K562 (cell line): Measurements from ENCODE around the gene PPIH.

Source experiments
- CBX3 ChIP-seq, 2 experiments: IDR thresholded peaks; 1 replicate in 1 of 2; 2 replicates in 1 of 2; pipeline ENCODE4 v1.6.1; 2012; ENCODE audit warnings: inconsistent platforms in 2 of 2, low read length in 2 of 2, borderline replicate concordance in 1 of 2, control low read depth in 1 of 2
- CTCF ChIP-seq, 3 experiments: IDR thresholded peaks in 2 of 3; conservative IDR thresholded peaks in 1 of 3; 2 replicates each; pipeline ENCODE4 v1.5.1; 2011 to 2012; ENCODE audit warnings: low read length in 3 of 3, mild to moderate bottlenecking in 3 of 3, control low read depth in 2 of 3, improper control_type of control experiment in 1 of 3, inconsistent platforms in 1 of 3, low read depth in 1 of 3, mixed read lengths in 1 of 3, moderate library complexity in 1 of 3; ENCODE audit not compliant: insufficient read depth in 2 of 3
- ETS2 ChIP-seq: IDR thresholded peaks from 2 replicates; pipeline ENCODE4 v1.6.1; 2016; ENCODE audit warnings: borderline replicate concordance, missing genetic modification characterization, mild to moderate bottlenecking, moderate library complexity, missing compliant biosample characterization; ENCODE audit not compliant: poor library complexity, severe bottlenecking
- MYC ChIP-seq, 2 experiments: fragments of 250-450 bp in 1 of 2; sonication (Bioruptor Pico) in 1 of 2; IDR thresholded peaks; 2 replicates each; pipeline versions ENCODE4 v1.5.1 to v1.6.1; 2012 to 2021; ENCODE audit warnings: low read depth in 2 of 2, borderline replicate concordance in 1 of 2, improper control_type of control experiment in 1 of 2, low read length in 1 of 2, mild to moderate bottlenecking in 1 of 2, moderate library complexity in 1 of 2
- XRCC5 ChIP-seq: fragments of 200-400 bp; formaldehyde crosslinking; IDR thresholded peaks from 2 replicates; pipeline ENCODE4 v1.6.1; 2017; ENCODE audit warnings: low read depth, mild to moderate bottlenecking, low read length
- ZNF444 ChIP-seq: fragments of 250-450 bp; sonication (Bioruptor Pico); IDR thresholded peaks from 2 replicates; pipeline ENCODE4 v1.4.0; 2020; ENCODE audit warnings: mild to moderate bottlenecking, moderate library complexity
- ZNF699 ChIP-seq: fragments of 250-450 bp; sonication (Bioruptor Pico); IDR thresholded peaks from 2 replicates; pipeline ENCODE4 v1.8.0; 2021; ENCODE audit warnings: mild to moderate bottlenecking, moderate library complexity; ENCODE audit not compliant: insufficient replicate concordance
- TF ChIP-seq, protein P1 (sequence below): sonication (generic); formaldehyde crosslinking; IDR thresholded peaks from 2 replicates; pipeline ENCODE4 v1.8.0; 2022; ENCODE audit warnings: mild to moderate bottlenecking, low read depth, missing genetic modification reagents

- TF ChIP-seq CTCF (IDR thresholded peaks at IDR 0.05 in 2 of 3, conservative IDR thresholded peaks at IDR 0.05 in 1 of 3; ENCODE audit: insufficient read depth in 2 of 3, low read depth in 1 of 3, low read length in 3 of 3) = no peak
- TF ChIP-seq, protein P1, sequence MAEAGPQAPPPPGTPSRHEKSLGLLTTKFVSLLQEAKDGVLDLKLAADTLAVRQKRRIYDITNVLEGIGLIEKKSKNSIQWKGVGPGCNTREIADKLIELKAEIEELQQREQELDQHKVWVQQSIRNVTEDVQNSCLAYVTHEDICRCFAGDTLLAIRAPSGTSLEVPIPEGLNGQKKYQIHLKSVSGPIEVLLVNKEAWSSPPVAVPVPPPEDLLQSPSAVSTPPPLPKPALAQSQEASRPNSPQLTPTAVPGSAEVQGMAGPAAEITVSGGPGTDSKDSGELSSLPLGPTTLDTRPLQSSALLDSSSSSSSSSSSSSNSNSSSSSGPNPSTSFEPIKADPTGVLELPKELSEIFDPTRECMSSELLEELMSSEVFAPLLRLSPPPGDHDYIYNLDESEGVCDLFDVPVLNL (CRISPR knock-in tag) = no peak
- TF ChIP-seq CBX3 (IDR thresholded peaks at IDR 0.05; ENCODE audit: borderline replicate concordance in 1 of 2, low read length in 2 of 2) = no peak
- TF ChIP-seq ZNF699 = no peak
- TF ChIP-seq ETS2 = no peak
- TF ChIP-seq XRCC5 = no peak
- no peak for TF ChIP-seq ZNF444
- TF ChIP-seq MYC (IDR thresholded peaks at IDR 0.05; ENCODE audit: low read depth, low read length) = no peak
- TF ChIP-seq MYC (CRISPR knock-in tag; IDR thresholded peaks at IDR 0.05; ENCODE audit: borderline replicate concordance, low read depth) = no peak
These were observed 44.5 kb upstream of the PPIH start for GRCh38 chr1:42613803-42614131.
